ENCODE results near the gene CLEC7A. TPM values are rescaled to one million over a fixed set of nuclear protein-coding genes. Genes with fewer than 3 reads are reported as not detected.

Gene CLEC7A
- total RNA-seq, 1 donor from 2014 or later: 4.5 TPM

- no peak for DNase-seq
Observed at GRCh38 chr12:10094646-10095395, 35.2 kb downstream of the CLEC7A start.

DNA sequence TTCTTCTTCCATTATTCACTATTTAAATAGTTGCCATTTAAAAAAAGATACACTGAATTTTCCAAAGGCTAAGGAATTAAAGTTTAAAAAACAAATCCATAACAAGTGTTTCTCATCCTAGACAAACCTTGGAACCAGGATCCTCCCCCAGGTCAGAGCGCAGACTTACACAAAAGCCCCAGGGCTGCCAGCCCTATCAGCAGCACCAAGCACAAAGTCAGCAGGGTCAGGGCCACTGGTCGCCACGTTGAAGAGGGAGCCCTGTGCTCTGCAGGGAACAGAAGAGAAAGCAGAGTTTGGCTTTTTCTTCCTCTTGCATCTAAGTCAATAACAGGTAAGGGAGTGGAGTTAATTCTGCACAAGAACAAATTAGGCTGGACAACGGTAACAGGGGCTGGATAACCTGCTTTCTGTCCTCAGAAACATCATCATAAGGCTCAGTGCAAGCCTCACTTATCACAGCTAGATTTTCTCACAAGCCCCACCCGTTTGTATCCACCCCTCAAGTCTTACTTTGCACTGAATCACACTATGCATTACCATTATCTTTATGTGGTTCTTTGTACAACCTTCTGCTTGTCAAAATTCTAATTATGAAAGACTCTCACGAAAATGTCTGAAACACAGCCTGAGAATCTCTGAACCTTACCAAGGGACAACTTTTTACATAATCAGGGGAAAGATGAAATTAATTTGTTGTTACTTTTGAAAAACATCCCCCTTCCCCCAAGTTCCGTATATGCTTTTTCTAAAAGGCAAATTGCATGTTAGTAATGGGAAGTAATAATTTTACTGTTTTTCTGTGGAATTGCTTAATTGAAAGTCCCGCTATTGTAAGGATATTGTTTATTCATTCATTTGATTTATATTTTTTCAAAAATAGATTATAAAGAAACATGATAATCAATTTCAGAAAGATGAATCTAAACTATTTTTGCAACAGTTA is 40.8 kb downstream of the CLEC7A start:
- no peak for DNase-seq

- no peak for DNase-seq
Observed at GRCh38 chr12:10088031-10088430, 42.0 kb downstream of the CLEC7A start.

DNA sequence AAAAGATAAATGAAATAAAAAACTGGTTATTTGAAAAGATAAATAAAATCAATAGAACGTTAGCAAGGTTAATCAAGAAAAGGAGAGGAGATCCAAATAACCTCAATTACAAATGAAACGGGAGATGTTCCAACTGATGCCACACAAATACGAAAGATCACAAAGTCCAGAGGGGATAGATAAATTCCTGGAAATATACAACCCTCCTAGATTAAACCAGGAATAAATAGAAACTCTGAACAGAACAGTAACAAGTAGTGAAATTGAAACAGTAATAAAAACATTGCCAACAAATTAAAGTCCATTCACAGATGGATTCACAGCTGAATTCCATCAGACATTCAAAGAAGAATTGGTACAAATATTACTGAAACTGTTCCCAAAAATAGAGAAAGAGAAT is 43.6 kb downstream of the CLEC7A start:
- DNase-seq: no peak

GRCh38 chr12:10084733-10085132 is 45.3 kb downstream of the CLEC7A start:
- no peak for DNase-seq

DNA sequence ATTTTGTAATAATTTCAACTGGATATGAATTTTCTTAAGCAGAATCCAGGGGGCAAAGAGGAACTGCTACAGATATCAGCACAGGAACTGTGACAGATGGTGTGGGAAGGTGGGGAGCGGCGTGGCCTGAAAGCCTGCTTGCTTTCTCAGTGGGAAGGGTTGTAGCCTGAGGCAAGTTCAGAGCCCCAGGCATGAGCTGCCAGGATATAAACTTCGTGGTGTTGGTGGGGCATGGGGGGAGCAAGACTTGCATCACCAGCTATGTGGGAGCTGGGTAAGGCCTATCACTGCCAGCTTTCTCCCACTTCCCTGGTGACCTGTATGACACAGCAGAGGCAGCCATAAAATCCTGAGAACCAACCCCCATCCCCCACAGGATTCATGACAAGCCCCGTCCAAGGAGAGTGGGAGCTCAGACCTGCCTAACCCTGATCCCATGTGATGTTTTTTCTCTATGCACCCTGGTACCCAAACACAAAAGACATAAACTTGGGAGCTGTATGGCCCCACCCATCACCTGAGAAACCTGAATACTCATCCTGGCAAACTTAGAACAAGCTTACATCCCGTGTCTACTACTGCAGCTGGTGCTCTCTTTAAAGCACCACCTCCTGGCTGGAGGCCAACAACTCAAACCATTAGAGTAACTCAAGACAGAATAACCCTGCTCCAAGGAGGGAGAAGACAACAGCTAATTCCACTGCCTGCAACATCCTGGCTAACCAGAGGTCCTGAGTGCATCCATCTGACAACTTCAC is 47.7 kb downstream of the CLEC7A start:
- DNase-seq: no peak

DNA sequence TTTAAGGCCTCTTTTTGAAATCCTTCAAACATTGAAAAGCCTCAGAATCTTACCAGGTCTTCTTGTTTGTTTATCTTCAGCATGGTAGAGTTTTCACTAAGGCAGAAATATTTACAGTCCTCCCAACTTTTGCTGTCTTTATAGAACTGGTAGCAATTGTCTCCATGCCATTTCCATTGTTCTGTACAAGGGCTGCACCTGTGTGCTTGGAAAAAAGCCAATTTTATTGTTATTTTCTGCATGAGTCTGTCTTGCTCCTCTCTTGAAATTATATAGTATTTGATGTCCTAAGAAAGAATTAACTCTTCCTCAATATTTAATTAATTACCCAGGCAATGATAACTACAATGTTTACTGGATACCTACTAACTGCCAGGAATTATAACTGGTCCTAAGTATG is 54.5 kb downstream of the CLEC7A start:
- DNase-seq: no peak

DNA sequence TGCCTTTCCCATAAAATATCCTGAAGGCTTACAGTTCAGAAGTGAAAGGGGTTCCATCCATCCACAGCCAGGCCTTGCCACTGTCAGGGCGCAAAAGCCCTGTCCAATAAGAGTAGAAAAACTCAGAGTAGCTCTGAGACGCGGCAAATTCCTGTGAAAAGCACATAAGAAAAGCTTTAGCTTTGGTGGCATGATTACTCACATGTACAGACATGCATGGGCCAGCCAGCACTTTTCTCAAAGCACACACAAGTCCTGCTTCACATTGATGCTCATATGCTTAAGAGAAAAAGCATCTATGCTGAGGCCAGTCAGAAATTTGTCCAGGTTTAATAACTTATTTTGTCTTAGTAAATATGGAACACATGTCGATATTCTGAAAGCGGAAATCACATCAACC is 56.7 kb downstream of the CLEC7A start:
- no peak for DNase-seq

DNA sequence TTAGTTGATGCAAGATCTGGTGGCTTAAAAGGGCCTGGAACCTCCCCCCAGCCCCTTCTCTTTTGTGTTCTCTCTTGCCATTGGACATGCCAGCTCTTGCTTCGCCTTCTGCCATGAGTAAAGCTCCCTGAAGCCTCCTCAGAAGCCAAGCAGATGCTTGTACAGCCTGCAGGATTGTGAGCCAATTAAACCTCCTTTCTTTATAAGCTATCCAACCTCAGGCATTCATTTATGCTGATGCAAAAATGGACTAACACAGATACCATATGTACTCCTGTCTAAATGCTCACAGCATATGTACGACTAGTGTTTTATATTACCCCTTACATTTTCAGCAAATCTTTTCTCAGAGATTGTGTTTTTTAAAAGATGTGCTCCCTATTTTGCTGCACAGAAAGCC is 57.9 kb downstream of the CLEC7A start:
- DNase-seq: no peak

GRCh38 chr12:10070380-10070779 is 59.6 kb downstream of the CLEC7A start:
- no peak for DNase-seq

- no peak for DNase-seq
Observed at GRCh38 chr12:10069976-10070375, 60.0 kb downstream of the CLEC7A start.

DNA sequence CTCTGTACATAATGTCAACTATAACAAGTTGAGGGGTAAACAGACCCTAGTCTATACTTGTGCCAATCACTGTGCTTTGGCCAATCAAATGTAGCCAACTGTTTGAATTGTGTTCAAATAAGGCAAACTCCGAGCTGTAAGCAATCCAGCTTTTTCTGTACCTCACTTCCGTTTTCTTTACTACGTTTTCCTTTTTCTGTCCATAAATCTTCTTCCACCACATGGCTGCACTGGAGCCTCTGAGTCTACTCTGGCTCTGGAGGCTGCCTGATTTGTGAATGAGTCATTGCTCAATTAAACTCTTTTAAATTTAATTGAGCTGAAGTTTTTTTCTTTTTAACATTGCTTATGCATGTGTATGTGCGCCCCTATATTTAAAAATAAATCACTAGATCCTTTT is 60.9 kb downstream of the CLEC7A start:
- no peak for DNase-seq

DNA sequence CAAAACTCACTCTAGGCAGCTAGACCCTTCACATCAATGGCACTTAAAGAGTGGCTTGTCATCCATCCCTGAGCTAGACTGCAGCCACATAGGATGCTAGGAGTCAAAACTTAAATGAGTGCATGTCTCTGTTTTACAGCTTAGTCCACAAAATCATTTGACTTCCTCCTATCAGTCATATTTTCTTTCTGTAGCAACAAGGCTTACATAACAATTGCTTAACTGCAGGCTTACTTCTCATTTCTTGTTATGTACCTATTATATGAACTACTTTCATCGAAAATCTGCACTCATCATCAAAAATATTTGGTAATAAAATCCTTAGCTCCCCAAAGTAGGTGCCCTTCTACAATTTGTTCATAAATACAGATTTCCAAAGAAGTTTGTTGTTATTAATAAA is 61.4 kb downstream of the CLEC7A start:
- no peak for DNase-seq

- no peak for DNase-seq
Observed at GRCh38 chr12:10067942-10068341, 62.1 kb downstream of the CLEC7A start.

DNA sequence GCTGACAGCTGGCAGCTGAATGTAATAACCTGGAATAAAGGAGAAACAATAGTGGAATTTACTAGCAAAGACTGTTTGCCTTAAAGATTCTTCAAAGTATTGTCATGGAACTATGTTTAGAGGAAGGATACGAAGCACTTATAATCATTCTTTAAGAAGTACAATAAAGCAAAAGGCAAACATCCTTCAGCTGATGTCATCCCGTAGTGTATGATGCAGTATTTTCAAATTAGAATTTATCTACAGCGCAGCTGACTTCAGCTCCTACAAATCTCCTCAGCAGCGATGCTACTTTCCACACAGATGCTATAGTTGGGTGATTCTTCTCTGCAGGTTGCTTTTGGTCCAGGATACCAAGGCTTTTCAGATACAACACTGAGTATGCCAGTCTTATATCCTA is 62.7 kb downstream of the CLEC7A start:
- DNase-seq: no peak

Other genes with a start within 250 kb of the CLEC7A start
- not detected for gene KLRF2, start 248.7 kb downstream of the CLEC7A start, total RNA-seq
- not detected for gene CLEC2A, start 197.8 kb downstream of the CLEC7A start, total RNA-seq
- not detected for gene CLEC12A, start 158.8 kb downstream of the CLEC7A start, total RNA-seq
- gene CLEC1B, start 131.1 kb downstream of the CLEC7A start, total RNA-seq: not detected
- gene CLEC12B, start 119.6 kb downstream of the CLEC7A start, total RNA-seq: not detected
- gene CLEC9A, start 99.5 kb downstream of the CLEC7A start, total RNA-seq: not detected
- 0.62 TPM for gene CLEC1A, start 31.2 kb downstream of the CLEC7A start, total RNA-seq
- gene OLR1, start 41.9 kb upstream of the CLEC7A start, total RNA-seq: 7.3 TPM
- gene TMEM52B, start 48.8 kb upstream of the CLEC7A start, total RNA-seq: 0.62 TPM
- gene GABARAPL1, start 82.7 kb upstream of the CLEC7A start, total RNA-seq: 60.7 TPM
- 0.16 TPM for gene KLRD1, start 177.7 kb upstream of the CLEC7A start, total RNA-seq